Gastroesophageal sphincter (tissue), 4 donors: Measurements from ENCODE around the gene EARS2. TPM values are rescaled to one million over a fixed set of nuclear protein-coding genes. Genes with fewer than 3 reads are reported as not detected.

Experiments used
- ATAC-seq: fragments of 150-250 bp; one replicate; pipeline ENCODE4 v1.9.1; 2016; ENCODE audit warnings: mild to moderate bottlenecking, moderate library complexity
- H3K27ac ChIP-seq, 4 donors: fragments of 200-600 bp; sonication (generic) in 3 of 4; 1 replicate in 3 of 4; 2 replicates in 1 of 4; pipeline ENCODE4 v1.5.1; 2016 to 2019
- H3K27me3 ChIP-seq: fragments of 200-600 bp; sonication (generic); one replicate; pipeline ENCODE4 v1.5.1; 2019
- H3K36me3 ChIP-seq, 2 donors: fragments of 200-600 bp; sonication (generic); one replicate each; pipeline ENCODE4 v1.5.1; 2019; ENCODE audit warnings: control low read depth in 1 of 2
- H3K4me1 ChIP-seq, 3 donors: fragments of 200-600 bp; sonication (generic); 1 replicate in 2 of 3; 2 replicates in 1 of 3; pipeline ENCODE4 v1.5.1; 2016 to 2019; ENCODE audit warnings: control low read depth in 2 of 3
- H3K4me3 ChIP-seq, 2 donors: fragments of 200-600 bp; sonication (generic); one replicate each; pipeline ENCODE4 v1.5.1; 2019; ENCODE audit warnings: mild to moderate bottlenecking in 1 of 2, moderate library complexity in 1 of 2
- H3K9me3 ChIP-seq, 3 donors: fragments of 200-600 bp; sonication (generic); one replicate each; pipeline ENCODE4 v1.5.1; 2017 to 2019; ENCODE audit warnings: control low read depth in 2 of 3
- CTCF ChIP-seq, 4 experiments: fragments of 200-600 bp in 2 of 4; fragments of 450-650 bp in 2 of 4; sonication (generic) in 1 of 4; IDR thresholded peaks; one replicate each; pipeline ENCODE4 v1.5.1; 2017 to 2019; ENCODE audit warnings: antibody characterized with exemption in 4 of 4, mild to moderate bottlenecking in 2 of 4, moderate library complexity in 2 of 4
- EP300 ChIP-seq: sonication (generic); formaldehyde crosslinking; IDR thresholded peaks from one replicate; pipeline ENCODE4 v1.6.1; 2017; ENCODE audit warnings: antibody characterized with exemption, mild to moderate bottlenecking
- POLR2A ChIP-seq, 2 donors: fragments of 450-650 bp; IDR thresholded peaks; one replicate each; pipeline ENCODE4 v1.6.1; 2017; ENCODE audit warnings: antibody characterized with exemption in 2 of 2, mild to moderate bottlenecking in 2 of 2, moderate library complexity in 1 of 2
- POLR2AphosphoS5 ChIP-seq: sonication (generic); formaldehyde crosslinking; IDR thresholded peaks from one replicate; pipeline ENCODE4 v1.6.1; 2017; ENCODE audit warnings: antibody characterized with exemption
- WGBS, 2 donors: methylation state at CpG; one replicate each; pipeline ENCODE4 v1.1.5; 2018; ENCODE audit warnings: low coverage in 1 of 2; 5-methylcytosine and 5-hydroxymethylcytosine counted together
- total RNA-seq, 4 donors: library from RNA; depleted of rRNA; stranded (reverse); fragments of >200 nt; gene quantifications; one replicate each; pipeline ENCODE4 v1.1.0, GENCODE V29; 2016

EARS2 gene
- total RNA-seq, 4 donors from 2014 or later, result 9.5 to 28.5 (median 18.8) TPM

- Histone ChIP-seq H3K4me1 (no peaks in the 10 kb centered on the region), H3K9me3 (no peaks in the 10 kb centered on the region), H3K27me3 (no peaks in the 10 kb centered on the region), H3K27ac (no peak overlapping the region), H3K36me3 (peaks cover 0 to 100% of the 10 kb centered on the region in 2 donors), H3K4me3 (no peak overlapping the region)
- WGBS, 2 donors, result 86% methylated on average over 2 of the region's 3 CpGs; no CpG with 5 or more reads in 1 of the 2 donors
- ATAC-seq, result no peak
- TF ChIP-seq CTCF (IDR thresholded peaks at IDR 0.05) (no peak), EP300 (no peak), POLR2AphosphoS5 (no peak), POLR2A (IDR thresholded peaks at IDR 0.05) (no peak)
Observed at GRCh38 chr16:23479138-23479537, 78.0 kb downstream of the EARS2 start.

- Histone ChIP-seq H3K9me3 (no peaks in the 10 kb centered on the region), H3K36me3 (peaks cover 0 to 100% of the 10 kb centered on the region in 2 donors), H3K4me1 (no peaks in the 10 kb centered on the region), H3K27me3 (no peaks in the 10 kb centered on the region), H3K4me3 (no peak overlapping the region), H3K27ac (no peak overlapping the region)
- TF ChIP-seq CTCF (IDR thresholded peaks at IDR 0.05) (no peak), POLR2AphosphoS5 (no peak), EP300 (no peak), POLR2A (IDR thresholded peaks at IDR 0.05) (no peak)
- no peak for ATAC-seq
- WGBS, 2 donors, result 100% methylated on average over 1 of the region's 3 CpGs; no CpG with 5 or more reads in 1 of the 2 donors
Observed at GRCh38 chr16:23478566-23478965, 78.6 kb downstream of the EARS2 start.

- WGBS, 2 donors, result 88 to 100% methylated on average over 1 of the region's 1 CpG
- no peak overlapping the region for H3K27ac ChIP-seq
- H3K4me1 ChIP-seq, result no peaks in the 10 kb centered on the region
- no peak for ATAC-seq
- peaks cover 0 to 99% of the 10 kb centered on the region in 2 donors for H3K36me3 ChIP-seq
- no peaks in the 10 kb centered on the region for H3K9me3 ChIP-seq
- no peak overlapping the region for H3K4me3 ChIP-seq
- H3K27me3 ChIP-seq, result no peaks in the 10 kb centered on the region
- no peak for TF ChIP-seq EP300
- TF ChIP-seq POLR2A (IDR thresholded peaks at IDR 0.05), result no peak
- no peak for TF ChIP-seq POLR2AphosphoS5
- TF ChIP-seq CTCF (IDR thresholded peaks at IDR 0.05), result no peak
Observed at GRCh38 chr16:23476289-23476688, 80.9 kb downstream of the EARS2 start.

Other genes with a start within 250 kb of the EARS2 start
- 10 to 100 TPM in 3 of 4 donors, 1 to 10 TPM in 1; 6.9 to 18.6 (median 16.0) TPM for gene COG7, start 104.2 kb downstream of the EARS2 start, total RNA-seq
- 10 to 100 TPM; 36.5 to 50.5 (median 41.5) TPM for gene GGA2, start 46.9 kb downstream of the EARS2 start, total RNA-seq
- gene UBFD1, start 377 bp upstream of the EARS2 start, total RNA-seq, result 10 to 100 TPM; 54.5 to 81.3 (median 66.2) TPM
- 100 to 1,000 TPM in 2 of 4 donors, 10 to 100 TPM in 2; 75.2 to 106 (median 92.4) TPM for gene NDUFAB1, start 39.0 kb upstream of the EARS2 start, total RNA-seq
- gene PALB2, start 84.0 kb upstream of the EARS2 start, total RNA-seq, result 10 to 100 TPM in 2 of 4 donors, 1 to 10 TPM in 2; 8.5 to 11.1 (median 9.7) TPM
- 10 to 100 TPM; 39.4 to 76.1 (median 57.6) TPM for gene DCTN5, start 84.1 kb upstream of the EARS2 start, total RNA-seq
- gene PLK1, start 121.5 kb upstream of the EARS2 start, total RNA-seq, result 1 to 10 TPM in 3 of 4 donors, under 1 TPM in 1; 0.94 to 3.3 (median 1.3) TPM
- 1 to 10 TPM in 1 of 4 donors, not detected in 3; 2.3 TPM for gene ERN2, start 155.9 kb upstream of the EARS2 start, total RNA-seq
- gene CHP2, start 197.7 kb upstream of the EARS2 start, total RNA-seq, result not detected